Neural cell (in vitro differentiated cells): Measurements from ENCODE around the gene MPI. TPM values are rescaled to one million over a fixed set of nuclear protein-coding genes. Genes with fewer than 3 reads are reported as not detected.
A peak's percentile ranks its signal among the peaks of the same experiment; 100 is the strongest.

Source experiments
- H2AFZ ChIP-seq: fragments of 200-600, 300-800 bp; sonication (generic), shearing (Covaris generic); 2 replicates; pipeline ENCODE4 v1.6.0; 2014; ENCODE audit warnings: low read depth, mild to moderate bottlenecking, antibody characterized with exemption, low read length, moderate library complexity
- H3F3A ChIP-seq: fragments of 200-600 bp; shearing (Covaris generic); 2 replicates; pipeline ENCODE4 v1.6.1; 2016; ENCODE audit warnings: mild to moderate bottlenecking, moderate library complexity, mixed read lengths, antibody characterized with exemption, low read length; ENCODE audit not compliant: insufficient read depth, poor library complexity, severe bottlenecking
- H3K27ac ChIP-seq: fragments of 200-600, 300-800 bp; sonication (generic), shearing (Covaris generic); 2 replicates; pipeline ENCODE4 v1.5.1; 2014; ENCODE audit warnings: mild to moderate bottlenecking, low read length, moderate library complexity
- H3K27me3 ChIP-seq: fragments of 300-800, 200-600 bp; sonication (generic), shearing (Covaris generic); 2 replicates; pipeline ENCODE4 v1.6.0; 2014; ENCODE audit warnings: mild to moderate bottlenecking, low read depth, low read length, moderate library complexity; ENCODE audit not compliant: insufficient read depth
- H3K36me3 ChIP-seq: fragments of 300-800, 200-600 bp; sonication (generic), shearing (Covaris generic); 2 replicates; pipeline ENCODE4 v1.5.1; 2014; ENCODE audit warnings: mild to moderate bottlenecking, antibody characterized with exemption, low read length, moderate library complexity; ENCODE audit not compliant: insufficient read depth
- H3K4me2 ChIP-seq: fragments of 300-800, 200-600 bp; sonication (generic), shearing (Covaris generic); 2 replicates; pipeline ENCODE4 v1.6.0; 2014; ENCODE audit warnings: mild to moderate bottlenecking, low read length
- H3K4me3 ChIP-seq: fragments of 300-800, 200-600 bp; sonication (generic), shearing (Covaris generic); 2 replicates; pipeline ENCODE4 v1.5.1; 2014; ENCODE audit warnings: mild to moderate bottlenecking, low read length, moderate library complexity
- H3K79me2 ChIP-seq: fragments of 200-600 bp; shearing (Covaris generic); replicated peaks from 2 replicates; pipeline ENCODE4 v1.6.0; 2014; ENCODE audit warnings: mild to moderate bottlenecking, low read length, moderate library complexity; ENCODE audit not compliant: insufficient read depth
- H3K9ac ChIP-seq: fragments of 300-800, 200-600 bp; sonication (generic), shearing (Covaris generic); 2 replicates; pipeline ENCODE4 v1.6.1; 2016; ENCODE audit warnings: mild to moderate bottlenecking, low read length, mixed read lengths
- H3K9me2 ChIP-seq: fragments of 200-600 bp; shearing (Covaris generic); 2 replicates; pipeline ENCODE4 v1.6.1; 2016; ENCODE audit warnings: mild to moderate bottlenecking, low read length, mixed read lengths; ENCODE audit not compliant: insufficient read depth
- H3K9me3 ChIP-seq: fragments of 200-600, 300-800 bp; sonication (generic), shearing (Covaris generic); 2 replicates; pipeline ENCODE4 v1.6.1; 2016; ENCODE audit warnings: mild to moderate bottlenecking, mixed run types, low read length, moderate library complexity, mixed read lengths
- H4K20me1 ChIP-seq: fragments of 200-600 bp; shearing (Covaris generic); 2 replicates; pipeline ENCODE4 v1.6.1; 2016; ENCODE audit warnings: mild to moderate bottlenecking, mixed run types; ENCODE audit not compliant: insufficient read depth
- EP300 ChIP-seq: fragments of 450-650 bp; conservative IDR thresholded peaks from 2 replicates; pipeline ENCODE4 v1.6.1; 2014; ENCODE audit warnings: antibody characterized with exemption, mild to moderate bottlenecking, moderate library complexity; ENCODE audit not compliant: poor library complexity, severe bottlenecking
- EZH2 ChIP-seq: fragments of 200-600, 300-800 bp; shearing (Covaris generic), sonication (generic); IDR thresholded peaks from 2 replicates; pipeline ENCODE4 v1.6.1; 2014; ENCODE audit warnings: antibody characterized with exemption, low read length, borderline replicate concordance, mild to moderate bottlenecking; ENCODE audit not compliant: insufficient read depth, poor library complexity, severe bottlenecking
- MXI1 ChIP-seq: fragments of 450-650 bp; conservative IDR thresholded peaks from 2 replicates; pipeline ENCODE4 v1.6.1; 2014; ENCODE audit warnings: antibody characterized with exemption, mild to moderate bottlenecking; ENCODE audit not compliant: poor library complexity, severe bottlenecking
- POLR2AphosphoS5 ChIP-seq: IDR thresholded peaks from 2 replicates; pipeline ENCODE4 v1.6.1; 2012
- RAD21 ChIP-seq: fragments of 450-650 bp; conservative IDR thresholded peaks from 2 replicates; pipeline ENCODE4 v1.6.1; 2014; ENCODE audit warnings: antibody characterized with exemption, mild to moderate bottlenecking, moderate library complexity
- SMC3 ChIP-seq: fragments of 450-650 bp; conservative IDR thresholded peaks from 2 replicates; pipeline ENCODE4 v1.6.1; 2014; ENCODE audit warnings: antibody characterized with exemption, mild to moderate bottlenecking, moderate library complexity; ENCODE audit not compliant: poor library complexity
- TAF1 ChIP-seq: IDR thresholded peaks from 2 replicates; pipeline ENCODE4 v1.6.1; 2012; ENCODE audit warnings: low read depth
- polyA plus RNA-seq: library from polyadenylated mRNA; depleted of rRNA; stranded (reverse); fragments of >200 nt; gene quantifications from 2 replicates; pipeline ENCODE4 v1.2.3, GENCODE V29; 2014
- TF ChIP-seq, protein P1 (sequence below): IDR thresholded peaks from 2 replicates; pipeline ENCODE4 v1.6.1; 2012; ENCODE audit warnings: borderline replicate concordance
- TF ChIP-seq, protein P2 (sequence below): fragments of 450-650 bp; IDR thresholded peaks from 2 replicates; pipeline ENCODE4 v1.5.1; 2014; ENCODE audit warnings: antibody characterized with exemption, mild to moderate bottlenecking, moderate library complexity; ENCODE audit not compliant: poor library complexity, severe bottlenecking

The MPI gene
- polyA plus RNA-seq, 1 donor from 2014 or later: 80.3 TPM

DNA sequence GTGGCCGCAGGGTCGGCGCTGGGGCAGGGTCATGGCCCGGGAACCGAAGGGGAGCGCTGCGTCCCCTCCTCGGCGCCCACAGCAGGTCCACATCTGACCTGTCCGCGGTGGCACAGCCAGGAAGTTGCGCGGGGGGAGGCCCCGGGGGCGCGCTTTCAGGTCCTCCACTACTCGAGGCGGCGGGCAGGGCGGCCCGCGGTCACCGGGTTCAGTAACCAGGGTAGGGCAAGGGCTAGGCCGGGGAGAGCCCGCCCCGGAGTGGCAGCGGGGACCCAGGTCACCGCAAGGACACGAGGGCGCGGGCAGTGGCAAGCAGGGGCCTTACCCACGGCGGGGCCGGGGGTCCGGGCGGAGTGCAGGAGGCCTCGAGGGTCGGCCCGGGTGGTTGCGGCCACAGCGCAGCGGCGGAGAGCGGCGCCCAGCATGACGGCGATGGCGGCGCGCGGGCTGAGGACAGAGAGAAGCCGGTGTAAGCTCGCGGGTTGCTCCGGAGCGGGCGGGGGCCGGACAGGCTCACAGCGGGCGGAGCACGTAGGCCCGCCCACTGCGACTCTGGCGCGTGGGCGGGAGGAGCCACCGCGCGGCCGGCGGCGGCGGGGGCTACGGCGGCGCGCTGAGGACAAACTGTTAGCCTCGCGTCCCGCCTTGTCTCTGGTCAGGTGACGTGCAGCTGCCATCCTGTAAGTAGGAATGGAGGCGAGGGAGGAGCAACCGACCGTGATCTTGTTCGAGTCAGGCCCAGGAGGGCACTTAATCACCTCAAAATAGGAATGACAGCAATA is 47.9 kb downstream of the MPI start, which contains the start of gene COX5A:
Gene COX5A (minus strand): TSS at position 484 of the 782 bp plus-strand sequence. CDS start 59 bp downstream, at position 425.
- Histone ChIP-seq H3K4me2 (peak within 1 kb of the TSS; percentile 72), H3K9ac (peak within 1 kb of the TSS; percentile 94), H3K9me3 (no peaks in the 10 kb centered on the region), H3K27me3 (no peaks in the 10 kb centered on the region), H3K27ac (peak within 1 kb of the TSS; percentile 87), H3K4me3 (peak within 1 kb of the TSS; percentile 100), H3K79me2 (peaks cover 38% of the 10 kb centered on the region), H2AFZ (peak within 1 kb of the TSS; percentile 65), H3K36me3 (no peaks in the 10 kb centered on the region), H3F3A (no peaks in the 10 kb centered on the region), H3K9me2 (no peaks in the 10 kb centered on the region), H4K20me1 (no peaks in the 10 kb centered on the region)
- TF ChIP-seq, protein P1, sequence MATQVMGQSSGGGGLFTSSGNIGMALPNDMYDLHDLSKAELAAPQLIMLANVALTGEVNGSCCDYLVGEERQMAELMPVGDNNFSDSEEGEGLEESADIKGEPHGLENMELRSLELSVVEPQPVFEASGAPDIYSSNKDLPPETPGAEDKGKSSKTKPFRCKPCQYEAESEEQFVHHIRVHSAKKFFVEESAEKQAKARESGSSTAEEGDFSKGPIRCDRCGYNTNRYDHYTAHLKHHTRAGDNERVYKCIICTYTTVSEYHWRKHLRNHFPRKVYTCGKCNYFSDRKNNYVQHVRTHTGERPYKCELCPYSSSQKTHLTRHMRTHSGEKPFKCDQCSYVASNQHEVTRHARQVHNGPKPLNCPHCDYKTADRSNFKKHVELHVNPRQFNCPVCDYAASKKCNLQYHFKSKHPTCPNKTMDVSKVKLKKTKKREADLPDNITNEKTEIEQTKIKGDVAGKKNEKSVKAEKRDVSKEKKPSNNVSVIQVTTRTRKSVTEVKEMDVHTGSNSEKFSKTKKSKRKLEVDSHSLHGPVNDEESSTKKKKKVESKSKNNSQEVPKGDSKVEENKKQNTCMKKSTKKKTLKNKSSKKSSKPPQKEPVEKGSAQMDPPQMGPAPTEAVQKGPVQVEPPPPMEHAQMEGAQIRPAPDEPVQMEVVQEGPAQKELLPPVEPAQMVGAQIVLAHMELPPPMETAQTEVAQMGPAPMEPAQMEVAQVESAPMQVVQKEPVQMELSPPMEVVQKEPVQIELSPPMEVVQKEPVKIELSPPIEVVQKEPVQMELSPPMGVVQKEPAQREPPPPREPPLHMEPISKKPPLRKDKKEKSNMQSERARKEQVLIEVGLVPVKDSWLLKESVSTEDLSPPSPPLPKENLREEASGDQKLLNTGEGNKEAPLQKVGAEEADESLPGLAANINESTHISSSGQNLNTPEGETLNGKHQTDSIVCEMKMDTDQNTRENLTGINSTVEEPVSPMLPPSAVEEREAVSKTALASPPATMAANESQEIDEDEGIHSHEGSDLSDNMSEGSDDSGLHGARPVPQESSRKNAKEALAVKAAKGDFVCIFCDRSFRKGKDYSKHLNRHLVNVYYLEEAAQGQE: peak; percentile 55
- TF ChIP-seq SMC3: peak; percentile 36
- peak; percentile 69 for TF ChIP-seq TAF1
- TF ChIP-seq POLR2AphosphoS5: peak; percentile 88
- TF ChIP-seq, protein P2, sequence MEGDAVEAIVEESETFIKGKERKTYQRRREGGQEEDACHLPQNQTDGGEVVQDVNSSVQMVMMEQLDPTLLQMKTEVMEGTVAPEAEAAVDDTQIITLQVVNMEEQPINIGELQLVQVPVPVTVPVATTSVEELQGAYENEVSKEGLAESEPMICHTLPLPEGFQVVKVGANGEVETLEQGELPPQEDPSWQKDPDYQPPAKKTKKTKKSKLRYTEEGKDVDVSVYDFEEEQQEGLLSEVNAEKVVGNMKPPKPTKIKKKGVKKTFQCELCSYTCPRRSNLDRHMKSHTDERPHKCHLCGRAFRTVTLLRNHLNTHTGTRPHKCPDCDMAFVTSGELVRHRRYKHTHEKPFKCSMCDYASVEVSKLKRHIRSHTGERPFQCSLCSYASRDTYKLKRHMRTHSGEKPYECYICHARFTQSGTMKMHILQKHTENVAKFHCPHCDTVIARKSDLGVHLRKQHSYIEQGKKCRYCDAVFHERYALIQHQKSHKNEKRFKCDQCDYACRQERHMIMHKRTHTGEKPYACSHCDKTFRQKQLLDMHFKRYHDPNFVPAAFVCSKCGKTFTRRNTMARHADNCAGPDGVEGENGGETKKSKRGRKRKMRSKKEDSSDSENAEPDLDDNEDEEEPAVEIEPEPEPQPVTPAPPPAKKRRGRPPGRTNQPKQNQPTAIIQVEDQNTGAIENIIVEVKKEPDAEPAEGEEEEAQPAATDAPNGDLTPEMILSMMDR: no peak
- peak; percentile 89 for TF ChIP-seq MXI1
- peak; percentile 74 for TF ChIP-seq EP300
- TF ChIP-seq RAD21: no peak
- TF ChIP-seq EZH2: no peak

- peaks cover 8% of the 10 kb centered on the region for H3K27me3 ChIP-seq
- no peaks in the 10 kb centered on the region for H3K36me3 ChIP-seq
- H3K9ac ChIP-seq: peak overlapping the region; percentile 9
- H3K9me2 ChIP-seq: no peaks in the 10 kb centered on the region
- TF ChIP-seq EP300 (no peak), POLR2AphosphoS5 (no peak), RAD21 (peak; percentile 96), EZH2 (no peak), TAF1 (no peak), SMC3 (peak; percentile 88), MXI1 (peak; percentile 6)
- TF ChIP-seq, protein P2: peak; percentile 99
- TF ChIP-seq, protein P1: no peak
- no peaks in the 10 kb centered on the region for H3K9me3 ChIP-seq
- H3K27ac ChIP-seq: no peak overlapping the region
- peak overlapping the region; percentile 20 for H3K4me3 ChIP-seq
- H3F3A ChIP-seq: no peaks in the 10 kb centered on the region
- H4K20me1 ChIP-seq: no peaks in the 10 kb centered on the region
- H2AFZ ChIP-seq: no peak overlapping the region
- H3K4me2 ChIP-seq: no peak overlapping the region
- no peaks in the 10 kb centered on the region for H3K79me2 ChIP-seq
Observed at GRCh38 chr15:74950078-74950908, 60.5 kb downstream of the MPI start.
